Keratinocyte (primary cell): Measurements from ENCODE around the gene RAB3IL1. TPM values are rescaled to one million over a fixed set of nuclear protein-coding genes. Genes with fewer than 3 reads are reported as not detected.

ENCODE experiments used
- DNase-seq: peaks from one replicate; pipeline ENCODE4 v3.0.0-alpha.2; 2011; ENCODE audit warnings: low read depth, missing footprints, low spot score
- FAIRE-seq: peaks from 2 replicates; lab custom pipeline; 2011; peaks lifted over from hg19 to GRCh38; lab: Jason Lieb, UNC
- H2AFZ ChIP-seq: 2 replicates; pipeline ENCODE4 v1.6.0; 2012; ENCODE audit warnings: low read length, control low read depth, inconsistent platforms; ENCODE audit not compliant: control insufficient read depth
- H3K27ac ChIP-seq: 2 replicates; pipeline ENCODE4 v1.5.1; 2011; ENCODE audit warnings: low read length; ENCODE audit not compliant: control insufficient read depth, insufficient read depth
- H3K27me3 ChIP-seq: 3 replicates; pipeline ENCODE4 v1.6.0; 2011; ENCODE audit warnings: low read length; ENCODE audit not compliant: control insufficient read depth, insufficient read depth; ENCODE audit errors: extremely low read depth
- H3K36me3 ChIP-seq, 2 experiments: 2 replicates in 1 of 2; 3 replicates in 1 of 2; pipeline ENCODE4 v1.5.1; 2011; ENCODE audit warnings: low read length in 2 of 2, mild to moderate bottlenecking in 1 of 2; ENCODE audit not compliant: control insufficient read depth in 2 of 2, insufficient read depth in 2 of 2; ENCODE audit errors: extremely low read depth in 1 of 2
- H3K4me1 ChIP-seq: 3 replicates; pipeline ENCODE4 v1.5.1; 2011; ENCODE audit warnings: low read length; ENCODE audit not compliant: control insufficient read depth, insufficient read depth; ENCODE audit errors: extremely low read depth
- H3K4me2 ChIP-seq: 3 replicates; pipeline ENCODE4 v1.6.0; 2011; ENCODE audit warnings: low read depth, low read length; ENCODE audit not compliant: control insufficient read depth, insufficient read depth; ENCODE audit errors: extremely low read depth
- H3K4me3 ChIP-seq, 3 experiments: fragments of 200-600 bp in 1 of 3; sonication (generic) in 1 of 3; 2 replicates in 2 of 3; 3 replicates in 1 of 3; pipeline ENCODE4 v1.5.1; 2011 to 2016; ENCODE audit warnings: low read length in 3 of 3, mild to moderate bottlenecking in 3 of 3, control low read depth in 2 of 3, inconsistent platforms in 1 of 3, low read depth in 1 of 3, mixed read lengths in 1 of 3, mixed run types in 1 of 3, moderate library complexity in 1 of 3; ENCODE audit not compliant: control insufficient read depth in 2 of 3, insufficient read depth in 2 of 3; ENCODE audit errors: extremely low read depth in 1 of 3
- H3K79me2 ChIP-seq: 2 replicates; pipeline ENCODE4 v1.6.0; 2012; ENCODE audit warnings: low read length; ENCODE audit not compliant: control insufficient read depth, insufficient read depth
- H3K9ac ChIP-seq: 3 replicates; pipeline ENCODE4 v1.6.0; 2011; ENCODE audit warnings: low read length; ENCODE audit not compliant: control insufficient read depth, insufficient read depth; ENCODE audit errors: extremely low read depth
- H3K9me1 ChIP-seq: 3 replicates; pipeline ENCODE4 v1.6.0; 2011; ENCODE audit warnings: low read length; ENCODE audit not compliant: control insufficient read depth, insufficient read depth; ENCODE audit errors: extremely low read depth
- H3K9me3 ChIP-seq: 2 replicates; pipeline ENCODE4 v1.5.1; 2012; ENCODE audit warnings: low read depth, low read length; ENCODE audit not compliant: control insufficient read depth
- H4K20me1 ChIP-seq: 3 replicates; pipeline ENCODE4 v1.6.0; 2011; ENCODE audit warnings: low read length; ENCODE audit not compliant: control insufficient read depth, insufficient read depth; ENCODE audit errors: extremely low read depth
- EZH2 ChIP-seq: IDR thresholded peaks from one replicate; pipeline ENCODE4 v1.6.1; 2012; ENCODE audit warnings: inconsistent platforms, mild to moderate bottlenecking, low read length, moderate library complexity
- dilution Hi-C: fragments of 300-500 bp; cut with MboI; formaldehyde crosslinking; loops from one replicate; pipeline ENCODE4 v1.7.0; 2020; ENCODE audit warnings: low sequenced_read_pairs; ENCODE audit not compliant: extremely low pct_ligation_motif_present
- polyA plus RNA-seq, 5 experiments: library from polyadenylated mRNA; depleted of rRNA in 3 of 5; stranded (reverse) in 3 of 5; stranded (forward) in 1 of 5; unstranded in 1 of 5; fragments of >200 nt; gene quantifications; 1 replicate in 1 of 5; 2 replicates in 3 of 5; 3 replicates in 1 of 5; pipeline versions ENCODE4 v1.2.1 to v1.2.3, GENCODE V29; 2011 to 2012; ENCODE audit warnings: missing spikeins in 2 of 5, low read depth in 1 of 5, low replicate concordance in 1 of 5
- TF ChIP-seq, protein P1 (sequence below), 3 experiments: IDR thresholded peaks in 1 of 3; conservative IDR thresholded peaks in 1 of 3; optimal IDR thresholded peaks in 1 of 3; 2 replicates in 2 of 3; 3 replicates in 1 of 3; pipeline versions ENCODE3 to v1.5.1; 2011; ENCODE audit warnings: low read length in 3 of 3, mild to moderate bottlenecking in 3 of 3, moderate library complexity in 2 of 3, control low read depth in 1 of 3, inconsistent platforms in 1 of 3; ENCODE audit not compliant: insufficient read depth in 2 of 3; ENCODE audit errors: extremely low read depth in 1 of 3

The RAB3IL1 gene
- polyA plus RNA-seq, 1 donor (not counting 4 experiments of a cell fraction or from before 2014, with no cell fraction given) = 0.31 TPM

DNA sequence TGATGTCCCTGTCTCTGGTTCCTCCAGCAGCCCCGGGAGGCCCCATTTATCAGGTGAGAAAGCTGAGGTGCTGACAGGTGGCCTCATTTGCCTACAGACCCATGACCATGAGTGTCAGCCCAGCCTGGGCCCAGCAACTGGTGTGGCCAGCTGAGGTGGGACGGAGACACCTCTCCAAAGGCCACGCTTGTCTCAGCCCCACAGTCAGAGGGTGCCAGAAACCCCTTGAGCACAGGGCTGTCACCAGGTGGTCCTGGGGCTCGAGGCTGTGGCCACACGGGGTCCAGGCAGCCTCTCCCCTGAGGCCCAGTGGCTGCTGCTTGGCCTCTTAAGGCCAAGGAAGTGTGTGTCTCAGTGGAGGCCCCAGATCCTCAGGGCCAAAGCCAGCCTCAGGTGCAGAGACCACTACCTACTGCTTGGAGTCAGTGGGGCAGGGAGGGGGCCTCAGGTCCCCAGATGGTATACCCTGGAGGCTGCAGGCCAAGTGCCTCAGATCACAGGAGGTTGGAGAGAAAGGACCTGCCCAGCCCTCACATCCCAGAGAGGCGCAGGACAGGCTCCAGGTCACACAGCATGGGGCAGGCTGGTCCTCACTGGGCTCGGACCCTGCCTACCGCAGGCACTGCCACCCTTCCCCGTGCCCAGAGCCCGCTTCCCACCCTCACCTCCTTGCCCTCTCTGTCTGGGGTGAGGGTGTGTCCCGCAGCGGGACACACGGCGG, 11.4 kb downstream of the RAB3IL1 start:
- no peak overlapping the region for H3K4me2 ChIP-seq
- dilution Hi-C loops = loop anchor here (25.0 kb wide), 1 partner anchor 181 kb away; no protein-coding TSS in a partner anchor
- TF ChIP-seq EZH2 = no peak
- TF ChIP-seq, protein P1, sequence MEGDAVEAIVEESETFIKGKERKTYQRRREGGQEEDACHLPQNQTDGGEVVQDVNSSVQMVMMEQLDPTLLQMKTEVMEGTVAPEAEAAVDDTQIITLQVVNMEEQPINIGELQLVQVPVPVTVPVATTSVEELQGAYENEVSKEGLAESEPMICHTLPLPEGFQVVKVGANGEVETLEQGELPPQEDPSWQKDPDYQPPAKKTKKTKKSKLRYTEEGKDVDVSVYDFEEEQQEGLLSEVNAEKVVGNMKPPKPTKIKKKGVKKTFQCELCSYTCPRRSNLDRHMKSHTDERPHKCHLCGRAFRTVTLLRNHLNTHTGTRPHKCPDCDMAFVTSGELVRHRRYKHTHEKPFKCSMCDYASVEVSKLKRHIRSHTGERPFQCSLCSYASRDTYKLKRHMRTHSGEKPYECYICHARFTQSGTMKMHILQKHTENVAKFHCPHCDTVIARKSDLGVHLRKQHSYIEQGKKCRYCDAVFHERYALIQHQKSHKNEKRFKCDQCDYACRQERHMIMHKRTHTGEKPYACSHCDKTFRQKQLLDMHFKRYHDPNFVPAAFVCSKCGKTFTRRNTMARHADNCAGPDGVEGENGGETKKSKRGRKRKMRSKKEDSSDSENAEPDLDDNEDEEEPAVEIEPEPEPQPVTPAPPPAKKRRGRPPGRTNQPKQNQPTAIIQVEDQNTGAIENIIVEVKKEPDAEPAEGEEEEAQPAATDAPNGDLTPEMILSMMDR (optimal IDR thresholded peaks at IDR 0.05 in 1 of 3, IDR thresholded peaks at IDR 0.05 in 1 of 3, conservative IDR thresholded peaks at IDR 0.05 in 1 of 3; ENCODE audit: extremely low read depth in 1 of 3, insufficient read depth in 2 of 3, low read length in 3 of 3) = no peak
- no peaks in the 10 kb centered on the region for H3K9me1 ChIP-seq
- H3K9ac ChIP-seq = no peak overlapping the region
- peaks cover 3% of the 10 kb centered on the region for H4K20me1 ChIP-seq
- no peak overlapping the region for H3K4me3 ChIP-seq
- H3K4me1 ChIP-seq = no peaks in the 10 kb centered on the region
- no peak overlapping the region for H2AFZ ChIP-seq
- peaks cover 6% of the 10 kb centered on the region for H3K27me3 ChIP-seq
- no peaks in the 10 kb centered on the region for H3K79me2 ChIP-seq
- FAIRE-seq (no peak), DNase-seq (no peak)
- no peaks in the 10 kb centered on the region for H3K36me3 ChIP-seq
- H3K9me3 ChIP-seq = no peaks in the 10 kb centered on the region
- no peak overlapping the region for H3K27ac ChIP-seq

GRCh38 chr11:61905067-61905696, 12.2 kb downstream of the RAB3IL1 start:
- Histone ChIP-seq H3K4me3 (no peak overlapping the region), H3K9me3 (no peaks in the 10 kb centered on the region), H3K4me2 (no peak overlapping the region), H4K20me1 (no peaks in the 10 kb centered on the region), H3K9me1 (no peaks in the 10 kb centered on the region), H3K36me3 (no peaks in the 10 kb centered on the region), H3K27me3 (peaks cover 6% of the 10 kb centered on the region), H3K27ac (no peak overlapping the region), H3K9ac (no peak overlapping the region), H2AFZ (no peak overlapping the region), H3K4me1 (no peaks in the 10 kb centered on the region), H3K79me2 (no peaks in the 10 kb centered on the region)
- DNase-seq (no peak), FAIRE-seq (no peak)
- TF ChIP-seq EZH2 = no peak
- TF ChIP-seq, protein P1 (optimal IDR thresholded peaks at IDR 0.05 in 1 of 3, IDR thresholded peaks at IDR 0.05 in 1 of 3, conservative IDR thresholded peaks at IDR 0.05 in 1 of 3; ENCODE audit: extremely low read depth in 1 of 3, insufficient read depth in 2 of 3, low read length in 3 of 3) = no peak
- dilution Hi-C loops = loop anchor here (25.0 kb wide), 1 partner anchor 182 kb away; no protein-coding TSS in a partner anchor
